Astrocyte of the cerebellum (primary cell): Measurements from ENCODE around the gene SCRN3.
"Not testable (repeated sequence)": the region's sequence is repeated elsewhere in the genome, so short reads cannot be mapped to it uniquely, and the experiment has no call there.

Source experiments
- DNase-seq: peaks from one replicate; pipeline ENCODE4 v3.0.0-alpha.2; 2011; ENCODE audit warnings: low read depth
- H3K4me3 ChIP-seq: 2 replicates; pipeline ENCODE4 v1.5.1; 2011; ENCODE audit warnings: mild to moderate bottlenecking, low read depth, low read length, moderate library complexity
- CTCF ChIP-seq: IDR thresholded peaks from 2 replicates; pipeline ENCODE4 v1.5.1; 2012; ENCODE audit warnings: low read length, low read depth, moderate library complexity, mild to moderate bottlenecking; ENCODE audit errors: missing control alignments
- in situ Hi-C: cut with HindIII; loops from 2 replicates; pipeline ENCODE4 v1.10.0; 2017; ENCODE audit warnings: low sequenced_read_pairs

Gene SCRN3

GRCh38 chr2:174385201-174385600 lies 10.3 kb upstream of the SCRN3 start:
- DNase-seq = no peak
- no peak overlapping the region for H3K4me3 ChIP-seq
- in situ Hi-C loops = no loop called here
- no peak for TF ChIP-seq CTCF

GRCh38 chr2:174388706-174389105 lies 6.8 kb upstream of the SCRN3 start:
- in situ Hi-C loops, DNase-seq, H3K4me3 ChIP-seq: not testable (repeated sequence)

GRCh38 chr2:174389542-174389941 lies 6.0 kb upstream of the SCRN3 start:
- TF ChIP-seq CTCF = no peak
- no peak for DNase-seq
- in situ Hi-C loops = no loop called here

GRCh38 chr2:174390303-174390702 lies 5.2 kb upstream of the SCRN3 start:
- in situ Hi-C loops, H3K4me3 ChIP-seq, DNase-seq: not testable (repeated sequence)

More at GRCh38 chr2:174389542-174389941, 6.0 kb upstream of the SCRN3 start:
- H3K4me3 ChIP-seq = no peak overlapping the region

- no peak for DNase-seq
- in situ Hi-C loops = no loop called here
- no peak for TF ChIP-seq CTCF
- no peak overlapping the region for H3K4me3 ChIP-seq
These were observed 2.8 kb upstream of the SCRN3 start for GRCh38 chr2:174392706-174393105.

- no peak for TF ChIP-seq CTCF
- in situ Hi-C loops = no loop called here
- peak overlapping the region; percentile 77 for H3K4me3 ChIP-seq
- DNase-seq = no peak
These were observed 570 bp downstream of the SCRN3 start for GRCh38 chr2:174395969-174396630.

GRCh38 chr2:174397773-174398172 lies 2.2 kb downstream of the SCRN3 start:
- H3K4me3 ChIP-seq = no peak overlapping the region
- DNase-seq = no peak
- in situ Hi-C loops = no loop called here
- TF ChIP-seq CTCF = no peak

GRCh38 chr2:174399171-174399570 lies 3.6 kb downstream of the SCRN3 start:
- DNase-seq = no peak
- no peak overlapping the region for H3K4me3 ChIP-seq
- in situ Hi-C loops = no loop called here
- no peak for TF ChIP-seq CTCF
